HPDE6-E6E7 (cell line): ENCODE results near the gene PSG3.
"Not testable (repeated sequence)": the region's sequence is repeated elsewhere in the genome, so short reads cannot be mapped to it uniquely, and the experiment has no call there.

Source experiments
- DNase-seq: peaks from one replicate; pipeline ENCODE4 v3.0.0; 2011; ENCODE audit warnings: missing footprints; ENCODE audit errors: extremely low spot score

Gene PSG3

GRCh38 chr19:42695811-42696503 lies 44.3 kb downstream of the PSG3 start:
- DNase-seq = no peak

DNA sequence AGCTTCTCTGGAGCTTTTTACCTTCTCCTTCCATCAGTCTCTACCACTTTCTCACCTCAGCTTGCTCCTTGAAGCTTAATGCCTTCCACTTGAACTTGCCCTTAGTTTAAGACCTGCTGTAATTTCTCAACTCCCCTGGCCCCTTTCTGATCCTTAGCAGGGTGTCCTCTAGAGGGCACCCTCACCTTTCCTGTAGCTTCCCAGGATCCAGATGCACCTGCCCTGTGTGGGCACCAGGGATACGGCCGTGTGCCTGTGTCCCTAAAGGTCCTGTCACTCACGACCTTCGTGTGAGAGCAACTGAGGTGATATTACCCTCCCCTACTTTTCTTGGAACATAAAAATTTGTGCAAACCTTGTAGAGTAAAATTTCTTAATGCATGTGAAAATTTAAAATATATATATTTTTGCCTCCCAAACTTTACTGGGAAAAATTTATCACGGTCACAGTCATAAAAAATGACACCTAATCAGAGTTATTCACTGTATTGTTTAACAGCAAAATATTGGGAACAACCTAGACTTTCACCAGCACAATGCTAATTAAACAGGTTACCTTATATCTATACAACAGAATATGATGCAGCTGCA lies 46.4 kb downstream of the PSG3 start:
- DNase-seq = peak; percentile 81

GRCh38 chr19:42683917-42684513 lies 56.3 kb downstream of the PSG3 start:
- DNase-seq = no peak

- DNase-seq = not testable (repeated sequence)
These were observed 64.0 kb downstream of the PSG3 start for GRCh38 chr19:42676326-42676725.

- DNase-seq = not testable (repeated sequence)
These were observed 65.7 kb downstream of the PSG3 start for GRCh38 chr19:42674549-42674948.
